ENCODE data around the gene MTA1.

The MTA1 gene

GRCh38 chr14:105508601-105509000, 89.0 kb downstream of the MTA1 start:
- in situ Hi-C loops (cut with MboI; ENCODE audit: low sequenced_read_pairs, unreplicated experiment) = no loop called here
- TF ChIP-seq CTCF (IDR thresholded peaks at IDR 0.05; ENCODE audit: borderline replicate concordance, control extremely low read depth, extremely low read depth, insufficient read depth, missing control alignments) = no peak
- no peak for DNase-seq (ENCODE audit: low spot score)

- TF ChIP-seq CTCF (IDR thresholded peaks at IDR 0.05; ENCODE audit: borderline replicate concordance, control extremely low read depth, extremely low read depth, insufficient read depth, missing control alignments) = no peak
- DNase-seq (ENCODE audit: low spot score) = no peak
- in situ Hi-C loops (cut with MboI; ENCODE audit: low sequenced_read_pairs, unreplicated experiment) = loop anchor here (10.0 kb wide), 1 partner anchor 142 kb away; no protein-coding TSS in a partner anchor
Observed at GRCh38 chr14:105517096-105517495, 97.5 kb downstream of the MTA1 start.

- DNase-seq (ENCODE audit: low spot score) = no peak
- in situ Hi-C loops (cut with MboI; ENCODE audit: low sequenced_read_pairs, unreplicated experiment) = loop anchor here (10.0 kb wide), 1 partner anchor 145 kb away; no protein-coding TSS in a partner anchor
- TF ChIP-seq CTCF (IDR thresholded peaks at IDR 0.05; ENCODE audit: borderline replicate concordance, control extremely low read depth, extremely low read depth, insufficient read depth, missing control alignments) = no peak
Observed at GRCh38 chr14:105519946-105520698, 100.5 kb downstream of the MTA1 start.
